GM18858 (cell line): ENCODE measurements around the gene NUTF2.

Experiments used
- ATAC-seq: cut with Tn5 transposase; IDR thresholded peaks from one replicate; pipeline ENCODE4 v1.9.1; 2021; ENCODE audit not compliant: unreplicated experiment

NUTF2 gene

DNA sequence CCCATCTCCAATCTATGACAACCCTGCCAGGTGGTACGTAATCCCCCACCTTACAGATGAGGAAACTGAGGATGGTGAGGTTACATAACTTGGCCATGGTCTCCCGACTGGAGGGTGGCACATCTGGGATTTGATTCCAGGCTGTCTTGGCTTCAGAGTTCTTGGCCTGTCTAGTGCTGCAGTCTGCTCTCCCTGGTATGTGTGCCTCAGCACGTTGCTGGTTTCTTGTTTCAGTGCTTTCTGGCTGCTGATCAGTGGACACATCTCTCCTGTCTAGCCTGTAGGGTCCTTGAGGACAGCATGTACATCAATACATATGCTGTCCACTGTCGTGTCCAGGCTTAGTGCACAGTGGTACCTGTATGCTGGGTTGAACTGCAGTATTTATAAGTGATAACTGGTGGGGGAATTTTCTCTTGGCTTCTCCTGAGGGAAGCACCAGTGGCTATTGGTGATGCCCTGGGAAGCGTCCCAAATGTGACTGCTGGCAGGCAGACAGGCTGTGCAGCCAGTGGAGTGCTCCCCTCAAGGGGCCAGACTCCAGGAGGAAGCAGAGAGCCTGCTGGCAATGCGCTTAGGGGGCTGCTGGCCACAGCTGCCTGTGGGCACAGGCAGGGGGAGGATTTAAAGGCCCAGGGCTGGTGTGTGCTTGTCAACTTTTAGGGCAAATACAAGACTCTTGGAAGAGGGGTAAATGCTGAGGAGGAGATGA, 70.6 kb downstream of the NUTF2 start:
- no peak for ATAC-seq

DNA sequence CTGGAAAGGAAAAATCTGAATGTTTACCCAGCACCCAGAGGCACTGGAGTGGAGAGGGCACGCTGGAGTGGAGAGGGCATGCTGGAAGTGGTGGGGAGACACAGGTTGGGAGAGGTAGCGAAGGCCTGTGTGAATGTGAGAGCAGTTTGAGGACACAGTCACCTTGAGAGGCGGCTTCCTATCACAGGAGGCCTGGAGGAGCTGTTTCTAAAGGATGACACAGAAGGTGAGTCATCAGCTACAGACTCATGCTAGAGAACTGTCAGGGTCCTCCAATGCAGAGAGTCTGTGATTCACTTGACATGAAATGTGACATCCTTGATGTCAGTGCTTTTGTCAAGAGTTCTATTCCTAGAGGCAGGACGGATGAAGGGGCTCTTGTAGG, 71.1 kb downstream of the NUTF2 start:
- ATAC-seq, result no peak

DNA sequence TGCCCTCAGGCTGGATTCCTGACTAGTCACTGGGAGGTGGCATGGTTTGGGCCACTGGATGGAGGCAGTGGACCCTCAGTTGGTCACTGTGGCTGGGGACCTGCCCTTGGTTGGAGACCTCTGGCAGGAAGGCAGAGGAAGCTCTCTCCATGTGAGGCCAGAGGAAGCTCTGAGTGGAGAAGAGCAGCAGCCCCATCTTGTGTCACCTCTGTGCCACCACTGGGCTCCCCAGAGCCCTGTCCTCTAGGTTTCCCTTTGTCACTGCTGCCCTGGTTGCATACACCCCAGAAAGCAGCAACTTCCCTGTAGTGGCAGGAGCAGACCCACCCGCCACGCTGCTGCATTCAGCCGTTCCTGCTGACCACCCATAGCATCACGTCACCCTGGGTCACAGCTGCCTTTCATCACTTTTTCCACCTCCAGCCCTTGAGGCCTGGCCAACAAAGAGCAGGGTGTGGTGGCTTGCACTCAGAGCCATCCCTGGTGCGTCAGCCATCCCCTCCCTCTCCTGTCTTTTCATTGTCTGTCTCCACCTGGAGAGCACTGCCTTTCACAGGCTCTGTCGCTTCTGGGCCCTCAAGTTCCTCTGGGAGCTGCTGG, 73.0 kb downstream of the NUTF2 start:
- ATAC-seq, result no peak
